Superior temporal gyrus (tissue), 1 donor: ENCODE results near the gene BOD1.

Source experiments
- DNase-seq: peaks from one replicate; pipeline ENCODE4 v3.0.0-alpha.2; 2016; ENCODE audit errors: extremely low spot score

The BOD1 gene

GRCh38 chr5:173577166-173577565 is 39.3 kb downstream of the BOD1 start:
- DNase-seq: no peak

- DNase-seq: no peak
Measured at GRCh38 chr5:173575985-173576384, 40.5 kb downstream of the BOD1 start.

DNA sequence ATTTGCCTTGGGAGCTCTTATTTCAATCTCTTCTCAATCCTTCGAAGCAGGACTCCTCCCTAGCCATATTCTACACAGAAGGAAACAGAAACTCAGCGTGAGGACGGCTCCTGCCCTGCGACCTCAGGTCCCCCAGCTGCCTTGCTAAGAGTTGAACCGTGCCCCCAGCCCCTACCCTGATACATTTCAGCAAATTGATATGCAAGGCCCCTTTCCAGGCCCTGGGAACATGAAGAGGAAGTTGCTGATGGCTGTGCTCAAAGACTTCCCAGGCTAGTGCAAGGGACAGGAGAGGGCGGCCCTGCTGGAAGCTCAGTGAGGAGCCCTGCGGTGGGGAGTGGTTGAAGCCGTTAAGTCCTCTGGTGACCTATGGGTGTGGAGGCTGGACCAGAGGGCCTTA is 41.5 kb downstream of the BOD1 start:
- DNase-seq: no peak

DNA sequence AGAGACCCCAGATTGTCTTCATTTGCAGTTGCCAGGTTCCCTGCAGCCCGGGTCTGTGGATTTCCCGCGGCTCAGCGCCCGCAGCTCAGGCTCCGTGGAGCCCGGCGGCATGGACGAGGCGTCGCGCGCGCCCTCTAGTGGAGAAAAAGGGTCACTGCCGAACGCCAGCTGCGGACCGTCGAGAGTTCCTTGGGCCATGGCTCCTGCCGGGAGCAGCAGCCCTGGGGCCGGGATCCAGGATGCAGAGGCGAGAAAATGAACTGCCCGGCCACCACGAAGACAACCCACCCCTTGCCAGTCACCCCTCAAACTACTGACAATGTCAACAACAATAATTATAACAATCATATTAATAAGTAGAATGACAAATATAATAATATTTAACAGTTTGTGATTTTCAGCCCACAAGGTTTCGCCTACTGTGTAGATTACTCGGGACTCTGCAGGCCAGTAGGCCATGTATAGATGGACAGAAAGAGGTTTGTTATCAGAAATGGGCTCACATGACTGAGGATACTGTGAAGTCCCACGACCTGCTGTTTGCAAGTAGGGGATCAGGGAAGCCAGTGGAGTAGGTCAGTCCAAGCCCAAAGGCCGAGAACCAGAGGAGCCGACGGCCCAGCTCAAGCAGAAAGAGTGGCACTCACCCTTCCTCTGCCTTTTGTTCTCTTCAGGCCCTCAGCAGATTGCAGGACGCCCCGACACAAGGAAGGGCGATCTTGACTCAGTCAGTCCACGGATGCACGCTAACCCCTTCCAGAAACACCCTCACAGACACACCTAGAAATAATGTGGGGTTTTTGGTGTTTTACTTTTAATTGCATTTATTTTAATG is 43.1 kb downstream of the BOD1 start:
- DNase-seq: peak; percentile 92

DNA sequence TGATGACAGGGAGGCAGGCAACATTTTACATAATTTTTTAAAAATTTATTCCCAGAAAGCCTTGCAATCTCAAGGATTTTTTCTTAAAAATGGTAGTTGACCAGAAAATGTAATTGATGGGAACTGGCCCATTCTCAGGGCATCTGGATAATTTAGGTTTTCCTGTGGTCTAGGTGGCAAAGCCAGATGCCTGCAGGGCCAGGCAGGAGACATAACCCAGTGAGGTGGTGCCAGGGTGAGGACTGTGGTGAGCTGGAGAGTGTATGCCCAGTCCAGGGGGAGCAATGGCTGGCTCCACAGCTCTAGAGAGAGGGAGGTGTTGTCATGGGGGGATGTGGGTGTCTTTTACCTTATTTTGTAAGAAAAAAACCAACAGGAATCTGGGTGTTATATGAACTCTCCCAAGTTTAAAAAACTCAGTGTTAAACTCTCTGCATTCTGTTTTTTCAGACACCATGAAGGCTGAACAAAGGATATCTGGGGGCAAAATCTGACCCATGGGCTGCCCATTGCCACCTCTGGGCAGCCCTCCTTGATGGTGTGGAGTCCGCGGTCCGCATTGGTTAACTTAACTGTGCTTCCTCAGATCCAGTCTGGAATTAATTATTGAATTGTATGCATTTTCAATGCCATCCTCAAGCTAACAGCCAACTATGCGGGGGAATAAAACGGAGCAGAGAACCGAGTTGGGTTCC is 43.9 kb downstream of the BOD1 start:
- DNase-seq: no peak

- no peak for DNase-seq
Measured at GRCh38 chr5:173570321-173571090, 45.9 kb downstream of the BOD1 start.

DNA sequence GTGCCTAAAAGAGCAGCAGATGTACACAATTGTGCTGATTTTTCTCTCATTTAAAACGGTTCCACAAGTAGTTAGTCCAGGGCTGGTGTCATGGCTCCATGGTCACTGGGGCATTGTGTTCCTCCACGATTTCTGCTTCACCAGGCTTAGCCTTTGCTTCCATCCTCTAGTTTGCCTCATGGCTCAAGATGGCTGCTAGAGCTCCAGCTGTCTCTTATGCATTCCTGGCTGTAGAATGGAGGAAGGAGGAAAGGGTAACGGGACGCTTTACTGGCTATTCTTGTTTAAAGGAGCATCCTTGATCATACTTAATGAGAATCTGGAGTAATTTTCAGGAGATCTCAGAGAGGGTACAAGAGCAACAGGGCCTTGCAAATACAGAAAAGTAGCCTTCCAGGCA is 47.7 kb downstream of the BOD1 start:
- no peak for DNase-seq

GRCh38 chr5:173568128-173568527 is 48.3 kb downstream of the BOD1 start:
- no peak for DNase-seq

- no peak for DNase-seq
Measured at GRCh38 chr5:173567548-173567947, 48.9 kb downstream of the BOD1 start.

DNA sequence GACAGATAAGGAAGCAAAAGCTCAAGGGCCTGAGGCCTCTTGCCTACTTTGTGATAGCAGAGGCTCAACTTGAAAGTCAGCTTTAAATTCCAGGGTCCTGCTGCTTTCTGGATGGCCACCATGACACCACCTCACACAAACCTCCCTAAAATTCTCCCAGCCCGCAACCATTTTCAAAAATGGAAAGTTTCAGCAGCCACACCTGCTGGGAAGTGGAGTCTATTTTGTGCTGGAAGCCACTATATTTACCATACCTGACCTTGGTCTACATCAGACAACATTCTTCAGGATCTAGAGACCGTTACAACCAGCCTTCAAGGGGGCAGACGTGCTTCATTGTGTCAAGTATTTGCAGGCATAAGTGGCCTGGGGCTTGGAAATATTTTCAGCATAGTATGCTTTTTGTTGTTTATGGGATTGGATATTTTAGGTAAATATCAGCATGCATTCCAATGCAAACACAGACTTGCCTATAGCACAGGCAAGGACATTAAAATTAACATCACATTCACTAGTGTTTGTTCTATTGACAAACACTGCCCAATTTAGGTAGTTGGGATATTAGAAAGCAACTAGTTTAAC is 50.9 kb downstream of the BOD1 start:
- no peak for DNase-seq

- DNase-seq: no peak
Measured at GRCh38 chr5:173564106-173564505, 52.3 kb downstream of the BOD1 start.

DNA sequence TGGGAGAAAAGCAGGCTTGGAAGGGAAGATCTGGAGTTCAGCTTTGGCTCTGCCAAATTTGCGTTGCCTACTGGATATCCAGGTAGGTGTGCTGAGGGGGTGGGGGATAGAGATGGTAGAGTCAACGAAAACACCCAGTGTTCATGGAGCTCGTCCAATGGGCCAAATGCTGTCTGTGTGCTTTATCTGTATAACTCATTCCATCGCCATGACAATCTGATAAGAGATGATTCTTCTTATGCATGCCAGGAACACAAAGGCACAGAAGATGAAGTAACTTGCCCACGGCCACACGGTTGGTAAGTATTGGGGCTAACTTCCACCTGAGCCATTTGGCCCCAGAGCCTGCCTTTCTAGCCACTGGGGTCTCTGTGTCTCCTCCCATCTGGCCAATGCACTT is 53.2 kb downstream of the BOD1 start:
- DNase-seq: no peak

- DNase-seq: no peak
Measured at GRCh38 chr5:173562451-173562850, 54.0 kb downstream of the BOD1 start.
